ENCODE data around the gene MNT.

Gene MNT

GRCh38 chr17:2380226-2380922 is 20.5 kb downstream of the MNT start:
- DNase-seq (ENCODE audit: low read depth in 2 of 2) = no peak

DNA sequence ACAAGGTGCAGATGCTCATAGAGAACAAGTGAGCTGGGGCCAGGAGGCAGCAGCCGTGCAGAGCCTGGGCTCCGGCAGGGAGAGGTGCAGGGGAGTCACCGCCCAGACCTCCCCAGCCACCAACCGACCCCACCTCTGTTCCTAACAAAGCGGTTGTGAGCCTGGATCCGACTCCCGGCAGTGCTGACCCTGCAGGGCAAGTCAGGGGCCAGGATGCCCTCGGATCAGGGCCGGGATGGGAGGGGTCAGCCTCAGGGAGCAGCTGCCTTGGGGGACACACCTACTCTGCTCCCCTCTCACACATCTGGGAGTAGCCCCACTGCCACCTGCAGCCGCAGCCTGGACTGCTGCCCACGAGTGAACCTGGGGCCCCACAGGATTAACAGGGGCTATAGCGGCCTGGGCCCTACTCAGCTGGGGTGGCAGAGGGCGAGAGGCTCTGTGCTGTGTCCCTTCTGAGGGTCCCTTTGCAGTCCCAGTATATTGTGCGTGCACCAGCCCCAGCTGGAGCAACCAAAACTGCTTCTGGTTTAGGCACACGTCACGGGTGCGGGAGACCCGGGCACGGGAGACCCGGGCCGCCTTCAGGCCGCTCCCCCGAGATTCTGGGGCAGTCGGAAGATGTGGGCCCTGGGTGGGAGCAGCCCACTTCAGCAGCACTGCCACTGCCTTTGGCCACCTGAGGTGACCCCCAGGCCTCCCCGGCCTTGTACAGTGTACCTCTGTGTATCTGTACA is 21.2 kb downstream of the MNT start:
- DNase-seq (ENCODE audit: low read depth in 2 of 2) = no peak

DNA sequence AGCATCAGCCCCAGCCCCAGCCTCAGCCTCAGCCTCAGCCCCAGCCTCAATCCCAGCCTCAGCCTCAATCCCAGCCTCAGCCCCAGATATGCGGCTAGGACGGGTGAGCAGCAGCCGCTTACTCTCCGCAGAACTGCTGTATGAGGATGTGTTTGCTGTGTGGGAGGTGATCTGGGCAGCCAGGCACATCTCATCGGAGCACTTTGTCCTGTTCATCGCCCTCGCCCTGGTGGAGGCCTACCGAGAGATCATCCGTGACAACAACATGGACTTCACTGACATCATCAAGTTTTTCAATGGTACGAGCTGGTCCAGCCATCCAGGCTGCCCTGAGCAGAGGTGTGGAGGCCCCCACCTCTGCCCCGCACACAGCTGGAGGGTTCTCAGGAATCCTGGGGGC is 22.0 kb downstream of the MNT start:
- DNase-seq (ENCODE audit: low read depth in 2 of 2) = no peak

- no peak for DNase-seq (ENCODE audit: low read depth in 2 of 2)
These were observed 23.2 kb downstream of the MNT start for GRCh38 chr17:2377659-2378058.

GRCh38 chr17:2376107-2376506 is 24.8 kb downstream of the MNT start:
- DNase-seq (ENCODE audit: low read depth in 2 of 2) = no peak

- DNase-seq (ENCODE audit: low read depth in 2 of 2) = no peak
These were observed 25.5 kb downstream of the MNT start for GRCh38 chr17:2375406-2375805.

DNA sequence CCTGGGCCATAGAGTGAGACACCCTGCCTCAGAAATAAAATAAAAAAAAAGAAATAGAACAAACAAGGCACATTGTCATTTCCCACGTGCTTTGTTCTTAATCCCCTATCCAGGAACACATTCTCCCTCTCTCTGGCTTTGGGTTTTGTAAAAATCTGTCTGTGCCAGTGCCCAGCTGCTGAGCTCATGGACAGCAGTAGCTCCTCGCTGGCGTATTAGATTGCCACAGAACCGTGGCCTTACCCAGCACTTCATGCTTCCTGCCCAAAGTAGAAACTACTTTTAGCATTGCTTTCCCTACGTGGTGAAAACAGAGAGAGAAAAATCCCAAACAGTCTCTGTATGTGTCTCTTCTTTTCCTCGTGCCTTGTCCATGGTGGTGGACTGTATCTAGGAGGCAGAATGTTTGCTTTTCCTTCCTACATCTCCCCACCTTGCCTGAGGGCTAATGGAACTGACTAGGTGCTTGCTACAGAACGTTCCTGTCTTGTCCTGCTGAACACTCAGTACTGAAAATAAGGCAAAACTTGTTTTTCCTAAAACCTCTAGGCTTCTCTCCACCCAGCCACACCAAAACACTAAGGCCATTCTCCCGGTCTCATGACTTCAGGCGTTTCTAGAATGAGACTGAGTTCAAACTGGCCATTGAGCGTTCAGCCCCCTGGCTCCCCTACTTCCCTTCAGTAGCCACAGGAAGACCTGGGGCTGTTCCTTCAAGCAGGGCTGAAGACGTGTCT is 26.1 kb downstream of the MNT start:
- no peak for DNase-seq (ENCODE audit: low read depth in 2 of 2)

GRCh38 chr17:2373179-2373578 is 27.7 kb downstream of the MNT start:
- no peak for DNase-seq (ENCODE audit: low read depth in 2 of 2)

DNA sequence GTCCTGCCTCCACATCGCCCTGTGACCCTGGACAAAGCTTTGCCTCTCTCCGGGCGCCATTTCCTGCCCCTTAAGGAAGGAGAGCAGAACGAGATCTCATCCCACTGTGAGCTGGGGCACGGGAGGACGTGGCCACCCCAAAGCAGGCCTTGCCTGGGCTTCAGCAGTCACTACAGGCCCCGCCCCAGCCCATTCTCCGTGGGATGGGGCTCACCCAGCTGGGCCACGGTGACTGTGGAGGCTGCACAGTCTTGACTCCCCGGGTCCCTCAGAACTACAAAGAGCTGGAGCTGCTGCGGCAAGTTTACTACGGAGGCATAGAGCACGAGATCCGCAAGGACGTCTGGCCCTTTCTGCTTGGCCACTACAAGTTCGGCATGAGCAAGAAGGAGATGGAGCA is 28.2 kb downstream of the MNT start:
- no peak for DNase-seq (ENCODE audit: low read depth in 2 of 2)

GRCh38 chr17:2372180-2372579 is 28.7 kb downstream of the MNT start:
- DNase-seq (ENCODE audit: low read depth in 2 of 2) = no peak

DNA sequence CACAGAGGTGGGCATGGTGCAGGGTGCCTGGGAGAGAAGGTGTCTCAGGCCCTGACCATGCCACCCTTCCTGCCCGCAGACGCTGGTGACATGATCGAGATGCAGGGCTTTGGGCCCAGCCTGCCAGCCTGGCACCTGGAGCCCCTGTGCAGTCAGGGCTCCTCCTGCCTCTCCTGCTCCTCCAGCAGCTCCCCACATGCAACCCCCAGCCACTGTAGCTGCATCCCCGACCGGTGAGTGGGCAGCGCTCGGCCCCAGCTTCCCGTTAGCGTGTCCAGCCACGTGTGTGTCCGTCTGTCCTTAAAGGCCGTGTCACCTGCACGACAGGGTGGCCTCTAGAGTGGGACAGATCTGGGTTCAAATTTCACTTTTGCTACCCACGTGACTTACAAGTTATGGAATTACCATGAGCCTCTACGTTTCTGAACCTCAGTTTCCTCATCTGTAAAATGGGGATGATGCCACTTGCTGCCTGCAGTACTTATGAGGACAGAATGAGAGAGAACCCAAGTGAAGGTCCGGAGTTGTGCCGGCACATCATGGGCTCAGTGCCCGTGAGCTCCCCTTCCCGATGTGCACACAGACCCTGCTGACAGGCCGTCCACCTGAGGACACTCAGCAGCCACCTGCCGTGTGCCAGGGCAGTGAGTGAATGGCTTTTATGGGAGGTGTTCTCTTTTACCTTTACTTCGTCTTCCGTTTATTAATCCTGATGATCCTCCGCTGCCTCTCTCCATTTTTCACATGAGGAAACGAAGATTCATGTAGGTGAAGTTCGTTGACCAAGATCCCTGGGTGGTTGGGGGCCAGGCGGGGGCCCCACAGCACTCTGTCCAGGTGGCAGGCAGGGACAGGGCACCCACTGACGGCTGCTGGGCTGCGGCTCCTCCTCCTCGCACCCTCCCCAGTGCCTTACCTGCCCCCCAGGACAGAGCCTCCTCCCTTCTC is 29.4 kb downstream of the MNT start:
- no peak for DNase-seq (ENCODE audit: low read depth in 2 of 2)

DNA sequence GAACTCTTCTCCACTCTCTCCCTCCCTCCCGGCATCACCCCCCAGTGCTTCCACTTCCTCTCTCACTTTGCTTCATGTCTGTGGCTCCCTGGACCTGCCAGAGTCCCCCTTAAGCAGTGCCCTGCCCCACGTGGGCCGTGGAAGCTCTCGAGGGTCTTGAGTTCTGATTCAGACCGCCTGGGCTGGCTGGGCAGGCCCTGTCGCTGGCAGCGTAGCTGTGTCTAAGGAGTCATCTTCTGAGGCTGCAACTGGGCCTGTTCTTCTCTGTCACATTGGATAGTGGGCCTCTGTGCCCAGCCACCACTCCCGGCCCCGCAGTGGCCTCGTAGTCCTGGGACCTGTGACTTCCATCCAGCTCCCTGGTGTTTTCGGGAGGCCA is 30.7 kb downstream of the MNT start:
- no peak for DNase-seq (ENCODE audit: low read depth in 2 of 2)

- no peak for DNase-seq (ENCODE audit: low read depth in 2 of 2)
These were observed 31.2 kb downstream of the MNT start for GRCh38 chr17:2369551-2370210.

GRCh38 chr17:2369039-2369438 is 31.8 kb downstream of the MNT start:
- DNase-seq (ENCODE audit: low read depth in 2 of 2) = no peak

DNA sequence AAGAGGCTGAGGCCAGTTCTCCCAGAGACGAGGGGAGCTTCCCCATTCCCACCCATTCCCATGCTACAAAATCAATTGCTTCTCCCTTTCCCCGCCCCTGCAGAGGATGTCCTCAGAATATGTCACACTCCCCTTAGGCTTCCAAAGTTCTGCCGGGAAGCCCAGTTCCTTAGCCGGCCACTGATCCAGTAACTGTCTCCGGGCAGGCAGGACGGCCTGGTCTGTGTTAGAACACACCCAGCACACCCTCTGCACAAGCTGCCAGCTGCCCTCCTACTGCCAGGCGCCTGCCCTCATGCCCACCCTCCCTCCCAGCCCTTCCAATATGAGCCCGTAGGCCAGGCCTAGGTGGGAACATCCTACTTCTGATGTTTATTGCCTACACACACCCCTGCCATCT is 32.5 kb downstream of the MNT start:
- DNase-seq (ENCODE audit: low read depth in 2 of 2) = no peak

- no peak for DNase-seq (ENCODE audit: low read depth in 2 of 2)
These were observed 33.9 kb downstream of the MNT start for GRCh38 chr17:2366747-2367494.

DNA sequence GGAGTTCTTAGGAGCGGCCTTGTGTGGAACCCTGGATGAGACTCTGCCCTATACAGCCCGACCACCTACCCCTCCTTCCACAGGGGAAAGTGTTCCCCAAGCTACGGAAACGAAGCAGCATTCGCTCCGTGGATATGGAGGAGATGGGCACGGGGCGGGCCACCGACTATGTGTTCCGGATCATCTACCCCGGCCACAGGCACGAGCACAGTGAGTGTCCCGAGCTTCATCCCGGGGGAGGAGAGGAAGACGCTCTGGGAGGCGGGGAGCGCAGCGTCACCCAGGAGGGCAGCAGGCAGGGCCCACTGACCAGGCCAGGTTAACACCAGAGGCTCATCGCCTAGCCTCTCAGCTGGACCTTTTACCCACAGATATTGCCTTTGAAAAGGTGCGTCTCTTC is 35.7 kb downstream of the MNT start:
- DNase-seq (ENCODE audit: low read depth in 2 of 2) = no peak

DNA sequence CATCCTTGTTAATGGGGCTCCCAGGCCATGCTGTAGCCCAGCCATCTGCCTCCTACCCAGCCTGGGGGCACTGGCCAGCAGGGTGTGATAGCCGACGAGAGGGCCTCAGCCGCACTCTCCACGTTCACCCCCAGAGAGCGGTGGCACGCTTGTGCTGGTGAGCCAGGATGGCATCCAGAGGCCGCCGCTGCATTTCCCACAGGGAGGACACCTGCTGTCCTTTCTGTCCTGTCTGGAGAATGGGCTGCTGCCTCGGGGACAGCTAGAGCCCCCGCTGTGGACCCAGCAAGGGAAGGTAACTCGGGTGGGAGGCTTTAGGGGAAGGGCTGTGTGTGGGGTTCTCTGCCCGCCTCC is 36.1 kb downstream of the MNT start:
- DNase-seq (ENCODE audit: low read depth in 2 of 2) = no peak

DNA sequence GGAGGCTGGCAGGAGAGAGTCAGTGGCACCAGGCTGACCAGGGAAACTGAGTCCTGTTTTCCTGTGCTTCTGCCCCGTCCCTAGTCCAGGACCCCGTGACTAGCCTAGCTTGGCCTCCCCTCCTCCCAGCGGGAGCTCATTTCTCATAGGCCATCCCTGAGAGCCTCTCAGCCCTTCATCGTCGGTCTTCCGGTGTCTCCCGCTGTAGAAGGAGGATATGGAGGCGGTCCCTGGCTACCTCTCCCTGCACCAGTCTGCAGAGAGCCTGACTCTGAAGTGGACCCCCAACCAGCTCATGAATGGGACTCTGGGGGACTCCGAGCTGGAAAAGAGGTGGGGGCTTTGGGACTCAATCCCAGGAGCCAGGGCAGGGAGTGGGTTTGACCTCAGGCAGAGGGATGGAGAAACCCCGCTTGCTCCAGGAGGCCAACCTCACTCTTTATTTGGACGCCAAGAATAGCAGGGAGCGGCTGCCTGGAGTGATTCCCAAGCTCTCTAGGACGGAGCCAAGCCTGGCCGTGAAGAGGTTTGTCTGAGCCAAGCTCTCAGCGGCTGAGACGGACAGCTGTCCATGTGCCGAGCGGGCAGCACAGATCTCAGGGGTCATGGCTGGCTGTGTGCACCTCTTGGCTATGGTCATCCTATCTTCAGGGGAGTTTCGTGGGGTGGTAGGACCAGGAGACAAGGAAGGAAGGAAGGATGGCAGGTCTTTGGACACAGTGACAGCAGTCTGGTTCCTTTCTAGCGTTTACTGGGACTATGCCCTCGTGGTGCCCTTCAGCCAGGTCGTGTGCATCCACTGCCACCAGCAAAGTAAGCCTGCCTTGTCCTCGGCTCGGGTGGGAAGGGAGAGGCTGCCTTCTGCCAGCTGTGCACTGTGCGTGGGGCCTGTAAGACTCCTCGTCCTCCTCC is 36.8 kb downstream of the MNT start:
- no peak for DNase-seq (ENCODE audit: low read depth in 2 of 2)

DNA sequence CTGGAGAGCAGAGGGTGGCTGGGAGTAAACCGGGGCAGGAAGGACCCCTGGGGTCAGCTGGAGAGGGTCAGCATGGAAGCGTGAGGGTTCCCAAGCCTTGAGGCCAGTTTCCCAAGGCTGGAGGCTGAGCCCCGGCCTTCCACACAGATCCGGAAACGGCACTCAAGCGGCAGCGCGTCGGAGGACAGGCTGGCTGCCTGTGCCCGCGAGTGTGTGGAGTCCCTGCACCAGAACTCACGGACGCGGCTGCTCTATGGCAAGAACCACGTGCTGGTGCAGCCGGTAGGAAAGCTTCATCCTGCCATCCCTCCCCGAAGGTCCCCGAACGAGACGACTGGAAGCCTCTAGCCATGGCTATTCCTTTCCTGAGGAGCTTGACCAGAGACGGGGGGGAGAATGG is 37.5 kb downstream of the MNT start:
- DNase-seq (ENCODE audit: low read depth in 2 of 2) = no peak
